Stimulated activated naive B cell treated with anti-CD40 and anti-IgM and Interleukin-4, amounts not matched to agents 10 μg/mL and 1 μg/mL and 100 μg/mL, for 72 hours (primary cell): ENCODE data around the gene IER3.

ENCODE experiments used
- ATAC-seq, 2 donors: fragments of 150-1000 bp; cut with Tn5 transposase; replicated peaks; 2 replicates each; pipeline ENCODE4 v1.10.0; 2021; ENCODE audit warnings: moderate library complexity in 1 of 2
- DNase-seq: peaks from one replicate; pipeline ENCODE4 v3.0.0; 2021
- H3K27ac Mint-ChIP-seq: one replicate; pipeline ENCODE4 v1.8.0; 2022; ENCODE audit warnings: mild to moderate bottlenecking, mixed read lengths
- H3K27me3 Mint-ChIP-seq, 2 donors: one replicate each; pipeline ENCODE4 v1.8.0; 2022; ENCODE audit warnings: mixed read lengths in 2 of 2
- H3K36me3 Mint-ChIP-seq, 2 donors: one replicate each; pipeline ENCODE4 v1.8.0; 2022; ENCODE audit warnings: mixed read lengths in 2 of 2, mild to moderate bottlenecking in 1 of 2
- H3K4me1 Mint-ChIP-seq, 2 donors: one replicate each; pipeline ENCODE4 v1.8.0; 2022; ENCODE audit warnings: mixed read lengths in 2 of 2, mild to moderate bottlenecking in 1 of 2
- H3K4me3 Mint-ChIP-seq, 2 donors: one replicate each; pipeline ENCODE4 v1.8.0; 2022; ENCODE audit warnings: mild to moderate bottlenecking in 2 of 2, mixed read lengths in 2 of 2, moderate library complexity in 1 of 2
- H3K9me3 Mint-ChIP-seq, 2 donors: one replicate each; pipeline ENCODE4 v1.8.0; 2022; ENCODE audit warnings: mixed read lengths in 2 of 2, mild to moderate bottlenecking in 1 of 2

IER3 gene

GRCh38 chr6:30747902-30748769 is 3.8 kb upstream of the IER3 start:
- DNase-seq = no peak
- Mint-ChIP-seq H3K27ac (no peak overlapping the region), H3K36me3 (peaks cover 0 to 5% of the 10 kb centered on the region in 2 donors), H3K9me3 (no peaks in the 10 kb centered on the region), H3K4me3 (no peak overlapping the region), H3K4me1 (peaks cover 20 to 32% of the 10 kb centered on the region in 2 donors), H3K27me3 (peaks cover 0 to 4% of the 10 kb centered on the region in 2 donors)
- no peak for ATAC-seq

GRCh38 chr6:30747300-30747687 is 2.9 kb upstream of the IER3 start:
- Mint-ChIP-seq H3K27me3 (peaks cover 0 to 4% of the 10 kb centered on the region in 2 donors), H3K9me3 (no peaks in the 10 kb centered on the region), H3K4me1 (peaks cover 15 to 25% of the 10 kb centered on the region in 2 donors), H3K27ac (no peak overlapping the region), H3K36me3 (peaks cover 0 to 5% of the 10 kb centered on the region in 2 donors), H3K4me3 (no peak overlapping the region)
- DNase-seq = no peak
- ATAC-seq = no peak

- H3K27me3 Mint-ChIP-seq = no peaks in the 10 kb centered on the region
- peak overlapping the region; percentile 84 to 92 for H3K4me3 Mint-ChIP-seq
- peaks cover 26 to 39% of the 10 kb centered on the region in 2 donors for H3K36me3 Mint-ChIP-seq
- peaks cover 30 to 43% of the 10 kb centered on the region in 2 donors for H3K4me1 Mint-ChIP-seq
- ATAC-seq (peak; percentile 36 to 38), DNase-seq (no peak)
- H3K27ac Mint-ChIP-seq = peak overlapping the region; percentile 94
- no peaks in the 10 kb centered on the region for H3K9me3 Mint-ChIP-seq
These were observed 971 bp downstream of the IER3 start for GRCh38 chr6:30743099-30744053.

- Mint-ChIP-seq H3K36me3 (peaks cover 26 to 44% of the 10 kb centered on the region in 2 donors), H3K27me3 (no peaks in the 10 kb centered on the region), H3K4me3 (peak within 1 kb of the TSS; percentile 84 to 92), H3K27ac (peak within 1 kb of the TSS; percentile 85), H3K4me1 (peaks cover 33 to 52% of the 10 kb centered on the region in 2 donors), H3K9me3 (no peaks in the 10 kb centered on the region)
- DNase-seq (peak; percentile 89), ATAC-seq (peak; percentile 77 to 79)
These were observed 1.8 kb downstream of the IER3 start, which contains the start of gene FLOT1 for GRCh38 chr6:30742316-30743098. Gene FLOT1, minus strand, starts transcription at chr6:30742687. Its CDS starts 498 bp downstream, at chr6:30742189.

GRCh38 chr6:30741789-30742315 is 2.5 kb downstream of the IER3 start:
- Mint-ChIP-seq H3K36me3 (peaks cover 29 to 50% of the 10 kb centered on the region in 2 donors), H3K27me3 (no peaks in the 10 kb centered on the region), H3K4me3 (peak overlapping the region; percentile 84 to 92), H3K4me1 (peaks cover 40 to 58% of the 10 kb centered on the region in 2 donors), H3K9me3 (peaks cover 0 to 2% of the 10 kb centered on the region in 2 donors), H3K27ac (peak overlapping the region; percentile 85)
- ATAC-seq = no peak
- DNase-seq = no peak

GRCh38 chr6:30741063-30741779 is 3.1 kb downstream of the IER3 start:
- peak overlapping the region; percentile 85 for H3K27ac Mint-ChIP-seq
- peaks cover 42 to 63% of the 10 kb centered on the region in 2 donors for H3K4me1 Mint-ChIP-seq
- no peaks in the 10 kb centered on the region for H3K27me3 Mint-ChIP-seq
- DNase-seq = no peak
- no peak for ATAC-seq
- H3K36me3 Mint-ChIP-seq = peaks cover 33 to 54% of the 10 kb centered on the region in 2 donors
- H3K9me3 Mint-ChIP-seq = peaks cover 0 to 5% of the 10 kb centered on the region in 2 donors
- peak overlapping the region; percentile 84 to 92 for H3K4me3 Mint-ChIP-seq

- no peak for DNase-seq
- H3K27me3 Mint-ChIP-seq = no peaks in the 10 kb centered on the region
- no peak for ATAC-seq
- H3K9me3 Mint-ChIP-seq = peaks cover 1 to 8% of the 10 kb centered on the region in 2 donors
- H3K36me3 Mint-ChIP-seq = peaks cover 40 to 61% of the 10 kb centered on the region in 2 donors
- no peak overlapping the region for H3K4me3 Mint-ChIP-seq
- H3K4me1 Mint-ChIP-seq = peaks cover 48 to 71% of the 10 kb centered on the region in 2 donors
- no peak overlapping the region for H3K27ac Mint-ChIP-seq
These were observed 3.8 kb downstream of the IER3 start for GRCh38 chr6:30740540-30740870.

- no peak overlapping the region for H3K4me3 Mint-ChIP-seq
- ATAC-seq (no peak), DNase-seq (no peak)
- H3K36me3 Mint-ChIP-seq = peaks cover 48 to 65% of the 10 kb centered on the region in 2 donors
- no peaks in the 10 kb centered on the region for H3K27me3 Mint-ChIP-seq
- no peak overlapping the region for H3K27ac Mint-ChIP-seq
- peaks cover 48 to 65% of the 10 kb centered on the region in 2 donors for H3K4me1 Mint-ChIP-seq
- peaks cover 1 to 8% of the 10 kb centered on the region in 2 donors for H3K9me3 Mint-ChIP-seq
These were observed 5.8 kb downstream of the IER3 start for GRCh38 chr6:30738532-30738931.

GRCh38 chr6:30735668-30736314 is 8.6 kb downstream of the IER3 start:
- peak overlapping the region; percentile 33 to 59 for H3K4me3 Mint-ChIP-seq
- peaks cover 41 to 57% of the 10 kb centered on the region in 2 donors for H3K4me1 Mint-ChIP-seq
- H3K27me3 Mint-ChIP-seq = no peaks in the 10 kb centered on the region
- H3K36me3 Mint-ChIP-seq = peaks cover 43 to 64% of the 10 kb centered on the region in 2 donors
- peak overlapping the region; percentile 85 for H3K27ac Mint-ChIP-seq
- ATAC-seq (peak; percentile 78 to 79), DNase-seq (peak; percentile 47)
- peaks cover 1 to 8% of the 10 kb centered on the region in 2 donors for H3K9me3 Mint-ChIP-seq

- peaks cover 36 to 54% of the 10 kb centered on the region in 2 donors for H3K4me1 Mint-ChIP-seq
- no peak for DNase-seq
- peaks cover 36 to 51% of the 10 kb centered on the region in 2 donors for H3K36me3 Mint-ChIP-seq
- ATAC-seq = no peak
- peak overlapping the region; percentile 5 for H3K27ac Mint-ChIP-seq
- no peak overlapping the region for H3K4me3 Mint-ChIP-seq
- peaks cover 1 to 8% of the 10 kb centered on the region in 2 donors for H3K9me3 Mint-ChIP-seq
- H3K27me3 Mint-ChIP-seq = no peaks in the 10 kb centered on the region
These were observed 12.0 kb downstream of the IER3 start for GRCh38 chr6:30732237-30732943.

GRCh38 chr6:30730601-30731435 is 13.5 kb downstream of the IER3 start:
- H3K4me3 Mint-ChIP-seq = peak overlapping the region; percentile 35 to 65
- no peaks in the 10 kb centered on the region for H3K9me3 Mint-ChIP-seq
- peaks cover 25 to 39% of the 10 kb centered on the region in 2 donors for H3K36me3 Mint-ChIP-seq
- H3K27ac Mint-ChIP-seq = peak overlapping the region; percentile 60
- peaks cover 26 to 40% of the 10 kb centered on the region in 2 donors for H3K4me1 Mint-ChIP-seq
- DNase-seq (peak; percentile 72), ATAC-seq (peak; percentile 81 to 84)
- H3K27me3 Mint-ChIP-seq = no peaks in the 10 kb centered on the region
